Karpas-422 (cell line): ENCODE data around the gene ATOSA. TPM values are rescaled to one million over a fixed set of nuclear protein-coding genes. Genes with fewer than 3 reads are reported as not detected.

ENCODE experiments used
- DNase-seq: peaks from one replicate; pipeline ENCODE4 v3.0.0-alpha.2; 2015
- H2AFZ ChIP-seq: fragments of 200-600 bp; sonication (generic); 2 replicates; pipeline ENCODE4 v1.6.1; 2014; ENCODE audit warnings: antibody characterized with exemption, low read length, mixed read lengths
- H3K27ac ChIP-seq: fragments of 200-600 bp; sonication (generic); 2 replicates; pipeline ENCODE4 v1.5.1; 2014; ENCODE audit warnings: mild to moderate bottlenecking, low read length, moderate library complexity
- H3K27me3 ChIP-seq: fragments of 200-600 bp; sonication (generic); 2 replicates; pipeline ENCODE4 v1.6.1; 2014; ENCODE audit warnings: low read length, mixed read lengths
- H3K36me3 ChIP-seq: fragments of 200-600 bp; sonication (generic); 2 replicates; pipeline ENCODE4 v1.6.1; 2014; ENCODE audit warnings: low read length, mixed read lengths; ENCODE audit not compliant: insufficient read depth
- H3K4me1 ChIP-seq: fragments of 200-600 bp; sonication (generic); 2 replicates; pipeline ENCODE4 v1.6.1; 2014; ENCODE audit warnings: mild to moderate bottlenecking, low read length, mixed read lengths
- H3K4me2 ChIP-seq: fragments of 200-600 bp; sonication (generic); 2 replicates; pipeline ENCODE4 v1.6.1; 2014; ENCODE audit warnings: low read length, low read depth, mild to moderate bottlenecking; ENCODE audit not compliant: poor library complexity, severe bottlenecking
- H3K4me3 ChIP-seq: fragments of 200-600 bp; sonication (generic); 2 replicates; pipeline ENCODE4 v1.5.1; 2014; ENCODE audit warnings: mild to moderate bottlenecking, antibody characterized with exemption, low read length, mixed read lengths
- H3K79me2 ChIP-seq: fragments of 200-600 bp; sonication (generic); 2 replicates; pipeline ENCODE4 v1.6.1; 2014; ENCODE audit warnings: mild to moderate bottlenecking, low read length, mixed read lengths
- H3K9ac ChIP-seq: fragments of 200-600 bp; sonication (generic); 2 replicates; pipeline ENCODE4 v1.6.0; 2014; ENCODE audit warnings: low read length
- H3K9me2 ChIP-seq: fragments of 200-600 bp; sonication (generic), shearing (Covaris generic); replicated peaks from 2 replicates; pipeline ENCODE4 v1.6.0; 2014; ENCODE audit warnings: mild to moderate bottlenecking, low read length, moderate library complexity; ENCODE audit not compliant: insufficient read depth
- H3K9me3 ChIP-seq: fragments of 300-700, 200-600 bp; sonication (generic); 2 replicates; pipeline ENCODE4 v1.6.1; 2014; ENCODE audit warnings: low read length, mixed read lengths
- H4K20me1 ChIP-seq: fragments of 200-600 bp; sonication (generic); 2 replicates; pipeline ENCODE4 v1.6.1; 2014; ENCODE audit warnings: mild to moderate bottlenecking, antibody characterized with exemption, low read length, low read depth; ENCODE audit not compliant: insufficient read depth
- total RNA-seq: library from RNA; depleted of rRNA; stranded (reverse); fragments of >200 nt; shearing (Covaris generic); gene quantifications from 2 replicates; pipeline ENCODE4 v1.2.3, GENCODE V29; 2014; ENCODE audit warnings: low replicate concordance

ATOSA gene
- total RNA-seq, 1 experiment from 2014 or later: 255 TPM

GRCh38 chr15:52698514-52698913 is 19.3 kb upstream of the ATOSA start:
- no peaks in the 10 kb centered on the region for H4K20me1 ChIP-seq
- H3K4me1 ChIP-seq: peaks cover 96% of the 10 kb centered on the region
- H3K79me2 ChIP-seq: peaks cover 92% of the 10 kb centered on the region
- H3K9me2 ChIP-seq: no peaks in the 10 kb centered on the region
- no peaks in the 10 kb centered on the region for H3K27me3 ChIP-seq
- H2AFZ ChIP-seq: no peak overlapping the region
- peak overlapping the region; percentile 65 for H3K27ac ChIP-seq
- DNase-seq: no peak
- H3K9ac ChIP-seq: no peak overlapping the region
- no peaks in the 10 kb centered on the region for H3K9me3 ChIP-seq
- H3K36me3 ChIP-seq: peaks cover 32% of the 10 kb centered on the region
- no peak overlapping the region for H3K4me3 ChIP-seq
- no peak overlapping the region for H3K4me2 ChIP-seq

DNA sequence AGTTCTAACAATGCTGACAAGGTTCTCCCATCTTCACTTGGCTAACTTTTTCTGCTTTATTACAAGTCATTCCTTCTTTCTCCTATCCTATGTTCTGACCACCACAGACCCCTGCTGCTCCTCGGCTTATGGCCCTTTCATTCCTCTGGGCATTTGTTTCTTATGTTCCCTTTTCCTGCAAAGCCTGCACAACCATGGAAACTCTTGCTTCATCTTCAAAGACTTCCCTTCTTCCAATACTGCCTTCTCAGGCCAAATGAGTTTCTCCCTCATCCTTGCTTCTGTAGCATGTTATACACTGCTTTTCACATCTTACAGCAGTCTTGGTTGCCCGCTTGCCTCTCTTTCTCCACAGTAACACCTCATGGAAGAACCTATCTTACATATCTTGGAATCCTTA is 17.9 kb upstream of the ATOSA start:
- H3K4me2 ChIP-seq: peak overlapping the region; percentile 5
- peak overlapping the region; percentile 88 for H3K27ac ChIP-seq
- peaks cover 92% of the 10 kb centered on the region for H3K79me2 ChIP-seq
- no peak overlapping the region for H2AFZ ChIP-seq
- no peaks in the 10 kb centered on the region for H3K9me3 ChIP-seq
- H3K27me3 ChIP-seq: no peaks in the 10 kb centered on the region
- H3K36me3 ChIP-seq: peaks cover 33% of the 10 kb centered on the region; the same call in 1 of the 2 replicates
- H3K4me1 ChIP-seq: peaks cover 96% of the 10 kb centered on the region
- H4K20me1 ChIP-seq: no peaks in the 10 kb centered on the region
- no peaks in the 10 kb centered on the region for H3K9me2 ChIP-seq
- H3K4me3 ChIP-seq: no peak overlapping the region
- DNase-seq: no peak
- H3K9ac ChIP-seq: peak overlapping the region; percentile 14; the same call in 1 of the 2 replicates

- Histone ChIP-seq H3K79me2 (peaks cover 91% of the 10 kb centered on the region), H3K9me3 (no peaks in the 10 kb centered on the region), H3K4me1 (peaks cover 94% of the 10 kb centered on the region), H3K27me3 (no peaks in the 10 kb centered on the region), H3K4me2 (peak overlapping the region; percentile 16), H3K9ac (no peak overlapping the region), H3K4me3 (no peak overlapping the region), H4K20me1 (no peaks in the 10 kb centered on the region), H2AFZ (no peak overlapping the region), H3K27ac (peak overlapping the region; percentile 88), H3K9me2 (no peaks in the 10 kb centered on the region), H3K36me3 (peaks cover 46% of the 10 kb centered on the region; the same call in 1 of the 2 replicates)
- DNase-seq: no peak
Observed at GRCh38 chr15:52695154-52695553, 16.0 kb upstream of the ATOSA start.

DNA sequence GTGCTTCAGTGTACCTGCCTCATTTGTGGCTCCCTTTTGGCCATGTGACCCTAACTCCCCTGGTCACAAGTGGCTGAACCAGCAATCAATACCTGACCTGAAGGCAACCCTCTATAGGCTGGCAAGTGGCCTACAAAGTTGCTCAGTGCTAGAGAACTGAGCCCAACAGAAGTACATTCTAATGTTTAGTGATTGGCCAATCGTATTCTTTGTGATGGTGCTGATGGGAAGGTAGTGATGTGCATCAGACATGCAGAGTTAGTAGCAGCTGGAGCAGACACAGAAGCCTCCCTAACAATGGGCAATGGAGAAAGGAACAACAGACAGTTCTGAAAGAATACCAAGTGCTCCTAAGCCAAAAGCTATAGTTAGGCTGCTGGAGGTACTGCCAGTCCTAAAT is 10.4 kb upstream of the ATOSA start:
- Histone ChIP-seq H3K4me1 (peaks cover 96% of the 10 kb centered on the region), H3K4me3 (no peak overlapping the region), H3K9ac (no peak overlapping the region), H3K27me3 (no peaks in the 10 kb centered on the region), H3K4me2 (no peak overlapping the region), H3K36me3 (peaks cover 75% of the 10 kb centered on the region), H3K79me2 (peaks cover 88% of the 10 kb centered on the region), H3K27ac (peak overlapping the region; percentile 88), H3K9me3 (no peaks in the 10 kb centered on the region), H4K20me1 (no peaks in the 10 kb centered on the region), H2AFZ (no peak overlapping the region), H3K9me2 (no peaks in the 10 kb centered on the region)
- no peak for DNase-seq

- DNase-seq: peak; percentile 83
- Histone ChIP-seq H4K20me1 (no peaks in the 10 kb centered on the region), H3K4me3 (peak overlapping the region; percentile 83; the same call in 1 of the 2 replicates), H3K9me3 (no peaks in the 10 kb centered on the region), H3K9ac (peak overlapping the region; percentile 91), H3K36me3 (peaks cover 30% of the 10 kb centered on the region), H3K9me2 (no peaks in the 10 kb centered on the region), H3K4me2 (peak overlapping the region; percentile 95), H2AFZ (no peak overlapping the region), H3K4me1 (peaks cover 89% of the 10 kb centered on the region), H3K79me2 (peaks cover 45% of the 10 kb centered on the region), H3K27me3 (no peaks in the 10 kb centered on the region), H3K27ac (peak overlapping the region; percentile 100)
Observed at GRCh38 chr15:52683580-52683979, 4.4 kb upstream of the ATOSA start.

GRCh38 chr15:52682781-52683180 is 3.6 kb upstream of the ATOSA start:
- peaks cover 44% of the 10 kb centered on the region for H3K79me2 ChIP-seq
- H3K4me1 ChIP-seq: peaks cover 86% of the 10 kb centered on the region
- peak; percentile 79 for DNase-seq
- no peaks in the 10 kb centered on the region for H3K27me3 ChIP-seq
- no peaks in the 10 kb centered on the region for H3K9me3 ChIP-seq
- peaks cover 22% of the 10 kb centered on the region; the same call in 1 of the 2 replicates for H3K36me3 ChIP-seq
- peak overlapping the region; percentile 91 for H3K9ac ChIP-seq
- peak overlapping the region; percentile 100 for H3K27ac ChIP-seq
- peak overlapping the region; percentile 83; the same call in 1 of the 2 replicates for H3K4me3 ChIP-seq
- no peaks in the 10 kb centered on the region for H4K20me1 ChIP-seq
- no peaks in the 10 kb centered on the region for H3K9me2 ChIP-seq
- H2AFZ ChIP-seq: no peak overlapping the region
- peak overlapping the region; percentile 95 for H3K4me2 ChIP-seq

GRCh38 chr15:52682200-52682599 is 3.0 kb upstream of the ATOSA start:
- no peaks in the 10 kb centered on the region for H3K9me3 ChIP-seq
- peak overlapping the region; percentile 83 for H3K4me3 ChIP-seq
- H3K9ac ChIP-seq: peak overlapping the region; percentile 91
- peak overlapping the region; percentile 95 for H3K4me2 ChIP-seq
- DNase-seq: peak; percentile 61
- peak overlapping the region; percentile 100 for H3K27ac ChIP-seq
- no peak overlapping the region for H2AFZ ChIP-seq
- H3K36me3 ChIP-seq: peaks cover 17% of the 10 kb centered on the region; the same call in 1 of the 2 replicates
- peaks cover 44% of the 10 kb centered on the region for H3K79me2 ChIP-seq
- H3K4me1 ChIP-seq: peaks cover 86% of the 10 kb centered on the region
- H3K27me3 ChIP-seq: no peaks in the 10 kb centered on the region
- H3K9me2 ChIP-seq: no peaks in the 10 kb centered on the region
- no peaks in the 10 kb centered on the region; the same call in 1 of the 2 replicates for H4K20me1 ChIP-seq

GRCh38 chr15:52681441-52681840 is 2.3 kb upstream of the ATOSA start:
- H3K9me3 ChIP-seq: no peaks in the 10 kb centered on the region
- H3K27me3 ChIP-seq: no peaks in the 10 kb centered on the region
- H4K20me1 ChIP-seq: no peaks in the 10 kb centered on the region; the same call in 1 of the 2 replicates
- peak overlapping the region; percentile 100 for H3K27ac ChIP-seq
- peak overlapping the region; percentile 83 for H3K4me3 ChIP-seq
- H2AFZ ChIP-seq: no peak overlapping the region
- peak overlapping the region; percentile 95 for H3K4me2 ChIP-seq
- peak; percentile 85 for DNase-seq
- H3K36me3 ChIP-seq: peaks cover 21% of the 10 kb centered on the region
- H3K9me2 ChIP-seq: no peaks in the 10 kb centered on the region
- peaks cover 46% of the 10 kb centered on the region for H3K79me2 ChIP-seq
- peak overlapping the region; percentile 91 for H3K9ac ChIP-seq
- H3K4me1 ChIP-seq: peaks cover 86% of the 10 kb centered on the region
